ENCODE results near the gene GATAD2B.

DNA sequence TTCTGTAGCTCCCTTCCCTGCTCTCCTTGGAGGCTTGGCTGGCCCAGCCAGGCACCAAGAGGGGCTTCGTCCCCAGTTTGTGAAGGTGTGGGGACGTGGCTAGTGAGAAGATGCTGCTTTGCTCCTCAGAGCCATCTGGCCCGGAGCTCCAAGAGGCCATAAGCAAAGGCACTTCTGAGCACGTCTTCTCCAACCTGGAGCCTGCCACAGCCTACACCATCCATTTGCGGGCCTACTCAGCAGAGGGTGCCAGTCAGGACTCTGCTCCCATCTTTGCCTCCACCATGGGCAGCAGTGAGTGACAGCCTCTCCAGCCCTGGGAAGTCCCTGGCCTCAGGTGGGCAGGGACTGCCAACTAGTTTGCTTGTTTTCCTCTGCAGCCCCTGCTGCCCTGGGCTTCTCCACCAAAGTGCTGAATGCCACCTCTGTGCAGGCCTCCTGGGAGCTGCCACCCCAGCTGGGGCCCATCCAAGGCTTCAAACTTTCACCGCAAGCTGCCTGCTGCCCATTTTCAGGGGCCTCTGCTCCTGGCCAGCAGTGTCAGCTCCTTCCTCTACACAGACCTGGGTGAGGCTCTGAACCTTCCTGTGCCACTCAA lies 121.6 kb downstream of the GATAD2B start:
- TF ChIP-seq TAF1 (IDR thresholded peaks at IDR 0.05; ENCODE audit: borderline replicate concordance, low read depth, low read length) (no peak), POLR2A (IDR thresholded peaks at IDR 0.05; ENCODE audit: low read depth, low read length) (no peak)
